Tibial artery (tissue), 4 donors: ENCODE results near the gene MMP13.
"Not testable (repeated sequence)": the region's sequence is repeated elsewhere in the genome, so short reads cannot be mapped to it uniquely, and the experiment has no call there.

Experiments used
- DNase-seq, 2 donors: peaks; one replicate each; pipeline ENCODE4 v3.0.0-alpha.2; 2019
- H3K27ac ChIP-seq, 2 donors: fragments of 200-600 bp; sonication (generic) in 1 of 2; 1 replicate in 1 of 2; 2 replicates in 1 of 2; pipeline ENCODE4 v1.5.1; 2018 to 2019; ENCODE audit warnings: mild to moderate bottlenecking in 1 of 2
- H3K27me3 ChIP-seq, 2 donors: fragments of 200-600 bp; sonication (generic) in 1 of 2; one replicate each; pipeline versions ENCODE4 v1.5.1 to v1.6.0; 2016 to 2019
- H3K36me3 ChIP-seq, 3 donors: fragments of 200-600 bp; sonication (generic) in 2 of 3; one replicate each; pipeline ENCODE4 v1.5.1; 2016 to 2019; ENCODE audit warnings: mild to moderate bottlenecking in 2 of 3
- H3K4me1 ChIP-seq, 4 donors: fragments of 200-600 bp; sonication (generic) in 2 of 4; 1 replicate in 3 of 4; 2 replicates in 1 of 4; pipeline ENCODE4 v1.5.1; 2016 to 2019
- H3K4me3 ChIP-seq, 2 donors: fragments of 200-600 bp; sonication (generic) in 1 of 2; 1 replicate in 1 of 2; 2 replicates in 1 of 2; pipeline ENCODE4 v1.5.1; 2018 to 2019; ENCODE audit warnings: mild to moderate bottlenecking in 2 of 2
- H3K9me3 ChIP-seq, 3 donors: fragments of 200-600 bp; sonication (generic) in 1 of 3; one replicate each; pipeline ENCODE4 v1.5.1; 2016 to 2019
- intact Hi-C: fragments of 100-400 bp; cut with DNase I; formaldehyde crosslinking; loops from one replicate; pipeline ENCODE4 v1.15.0; 2023; ENCODE audit warnings: low total_unique reads
- TF ChIP-seq, protein P1 (sequence below), 2 experiments: fragments of 200-600 bp in 1 of 2; fragments of 450-650 bp in 1 of 2; IDR thresholded peaks; one replicate each; pipeline ENCODE4 v1.5.1; 2017 to 2019; ENCODE audit warnings: antibody characterized with exemption in 2 of 2, mild to moderate bottlenecking in 1 of 2, moderate library complexity in 1 of 2

Gene MMP13

DNA sequence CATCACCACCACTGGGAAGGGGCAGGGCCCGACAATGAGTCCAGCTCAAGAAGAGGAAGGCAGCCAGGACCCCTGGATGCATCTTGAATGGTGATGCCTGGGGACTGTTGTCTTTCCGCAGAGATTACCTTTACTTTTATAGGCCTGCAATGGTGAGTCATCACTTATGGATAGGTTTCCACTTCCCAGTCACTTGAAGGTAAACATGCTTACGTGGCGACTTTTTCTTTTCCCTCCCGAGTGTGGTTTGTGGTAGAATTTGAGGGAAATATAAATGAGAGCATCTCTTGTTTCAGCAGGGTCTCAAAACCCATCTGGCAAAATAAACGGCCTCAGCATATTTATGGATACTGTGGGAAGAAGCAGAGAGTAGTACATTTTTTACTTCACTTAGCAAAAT is at the start of gene MMP13:
MMP13 (minus strand) TSS at position 109 of the 400 bp plus-strand sequence; CDS start at position 82, 27 bp downstream.
- TF ChIP-seq, protein P1, sequence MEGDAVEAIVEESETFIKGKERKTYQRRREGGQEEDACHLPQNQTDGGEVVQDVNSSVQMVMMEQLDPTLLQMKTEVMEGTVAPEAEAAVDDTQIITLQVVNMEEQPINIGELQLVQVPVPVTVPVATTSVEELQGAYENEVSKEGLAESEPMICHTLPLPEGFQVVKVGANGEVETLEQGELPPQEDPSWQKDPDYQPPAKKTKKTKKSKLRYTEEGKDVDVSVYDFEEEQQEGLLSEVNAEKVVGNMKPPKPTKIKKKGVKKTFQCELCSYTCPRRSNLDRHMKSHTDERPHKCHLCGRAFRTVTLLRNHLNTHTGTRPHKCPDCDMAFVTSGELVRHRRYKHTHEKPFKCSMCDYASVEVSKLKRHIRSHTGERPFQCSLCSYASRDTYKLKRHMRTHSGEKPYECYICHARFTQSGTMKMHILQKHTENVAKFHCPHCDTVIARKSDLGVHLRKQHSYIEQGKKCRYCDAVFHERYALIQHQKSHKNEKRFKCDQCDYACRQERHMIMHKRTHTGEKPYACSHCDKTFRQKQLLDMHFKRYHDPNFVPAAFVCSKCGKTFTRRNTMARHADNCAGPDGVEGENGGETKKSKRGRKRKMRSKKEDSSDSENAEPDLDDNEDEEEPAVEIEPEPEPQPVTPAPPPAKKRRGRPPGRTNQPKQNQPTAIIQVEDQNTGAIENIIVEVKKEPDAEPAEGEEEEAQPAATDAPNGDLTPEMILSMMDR (IDR thresholded peaks at IDR 0.05), result no peak
- Histone ChIP-seq H3K4me1 (no peaks in the 10 kb centered on the region), H3K9me3 (no peaks in the 10 kb centered on the region), H3K4me3 (no peak within 1 kb of the TSS), H3K27ac (no peak within 1 kb of the TSS), H3K36me3 (no peaks in the 10 kb centered on the region), H3K27me3 (no peaks in the 10 kb centered on the region)
- intact Hi-C loops, result no loop called here
- no peak for DNase-seq

DNA sequence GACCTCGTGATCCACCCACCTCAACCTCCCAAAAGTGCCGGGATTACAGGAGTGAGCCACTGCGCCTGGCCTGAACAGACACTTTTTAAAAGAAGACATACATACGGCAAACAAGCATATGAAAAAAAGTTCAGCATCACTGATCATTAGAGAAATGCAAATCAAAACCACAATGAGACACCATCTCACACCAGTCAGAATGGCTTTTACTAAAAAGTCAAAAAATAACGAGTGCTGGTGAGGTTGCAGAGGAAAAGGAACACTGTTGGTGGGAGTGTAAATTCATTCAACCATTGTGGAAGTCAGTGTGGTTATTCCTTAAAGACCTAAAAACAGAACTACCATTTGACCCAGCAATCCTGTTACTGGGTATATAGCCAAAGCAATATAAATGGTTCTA is 48.7 kb upstream of the MMP13 start:
- H3K9me3 ChIP-seq, DNase-seq, H3K4me1 ChIP-seq, H3K27ac ChIP-seq, intact Hi-C loops, H3K4me3 ChIP-seq, H3K27me3 ChIP-seq, H3K36me3 ChIP-seq: not testable (repeated sequence)

DNA sequence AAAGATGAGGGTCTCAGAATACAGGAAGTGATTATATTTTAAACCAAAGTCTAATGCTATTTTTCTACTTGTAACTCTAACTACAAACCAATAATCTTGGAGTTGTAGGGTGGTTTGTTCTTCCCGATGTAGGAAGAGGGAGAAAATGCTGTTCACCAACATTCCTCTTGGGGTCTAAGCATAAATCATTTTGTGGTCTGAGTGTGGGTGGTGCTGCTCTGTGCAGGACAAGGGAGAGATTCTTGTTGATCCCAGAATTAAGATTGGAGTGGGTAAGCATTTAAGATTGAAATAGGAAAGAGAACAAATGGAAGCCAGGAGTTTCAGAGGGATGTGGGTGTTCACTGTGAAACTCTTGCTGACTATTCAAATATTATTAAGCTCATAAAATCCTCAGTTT is 38.6 kb upstream of the MMP13 start:
- no peaks in the 10 kb centered on the region for H3K9me3 ChIP-seq
- no peak for DNase-seq
- no peak overlapping the region for H3K4me3 ChIP-seq
- TF ChIP-seq, protein P1 (IDR thresholded peaks at IDR 0.05), result no peak
- H3K27me3 ChIP-seq, result no peaks in the 10 kb centered on the region
- H3K36me3 ChIP-seq, result no peaks in the 10 kb centered on the region
- intact Hi-C loops, result no loop called here
- no peaks in the 10 kb centered on the region for H3K4me1 ChIP-seq
- no peak overlapping the region for H3K27ac ChIP-seq

DNA sequence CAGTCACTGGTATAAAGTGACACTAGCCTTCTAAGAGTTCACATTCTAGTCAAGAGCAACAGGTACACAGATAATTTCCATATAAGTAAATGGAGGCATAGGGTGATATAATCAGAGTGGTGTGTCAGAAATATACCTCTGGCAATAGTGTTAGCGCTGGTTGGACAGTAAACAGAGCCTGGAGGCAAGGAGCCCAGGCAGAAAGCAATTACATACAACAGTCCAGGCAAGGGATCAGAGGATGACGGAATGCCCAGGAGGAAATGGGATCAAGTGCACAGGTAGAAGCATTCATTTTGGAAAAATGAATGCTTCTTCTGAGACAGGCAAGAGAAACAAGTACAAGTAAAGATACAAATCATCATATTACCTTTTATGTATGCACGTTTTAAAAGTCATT is 36.2 kb upstream of the MMP13 start:
- intact Hi-C loops, result no loop called here
- Histone ChIP-seq H3K27ac (no peak overlapping the region), H3K4me3 (no peak overlapping the region), H3K4me1 (no peaks in the 10 kb centered on the region), H3K9me3 (no peaks in the 10 kb centered on the region), H3K27me3 (no peaks in the 10 kb centered on the region), H3K36me3 (no peaks in the 10 kb centered on the region)
- DNase-seq, result no peak
- TF ChIP-seq, protein P1 (IDR thresholded peaks at IDR 0.05), result no peak

DNA sequence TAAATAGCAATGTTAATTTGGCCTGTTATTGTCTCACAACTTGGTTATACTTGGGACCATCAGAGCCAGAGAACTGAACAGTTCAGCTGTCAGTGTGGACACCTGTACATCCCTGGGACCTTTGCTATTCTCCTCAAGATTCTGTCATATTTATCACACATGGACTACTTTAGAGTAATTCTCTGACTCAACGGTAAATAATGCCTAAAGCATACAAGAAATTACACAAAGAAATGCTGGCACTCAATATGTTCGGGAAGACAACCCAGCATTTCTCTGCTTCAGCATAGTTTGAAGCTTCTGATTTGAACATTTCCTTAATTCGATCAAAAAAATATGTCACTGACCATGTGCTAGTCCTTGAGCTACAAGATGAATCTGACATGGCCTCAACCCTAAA is 34.6 kb upstream of the MMP13 start:
- intact Hi-C loops, result no loop called here
- TF ChIP-seq, protein P1 (IDR thresholded peaks at IDR 0.05), result no peak
- Histone ChIP-seq H3K27ac (no peak overlapping the region), H3K4me3 (no peak overlapping the region), H3K36me3 (no peaks in the 10 kb centered on the region), H3K27me3 (no peaks in the 10 kb centered on the region), H3K9me3 (no peaks in the 10 kb centered on the region), H3K4me1 (no peaks in the 10 kb centered on the region)
- DNase-seq, result no peak

DNA sequence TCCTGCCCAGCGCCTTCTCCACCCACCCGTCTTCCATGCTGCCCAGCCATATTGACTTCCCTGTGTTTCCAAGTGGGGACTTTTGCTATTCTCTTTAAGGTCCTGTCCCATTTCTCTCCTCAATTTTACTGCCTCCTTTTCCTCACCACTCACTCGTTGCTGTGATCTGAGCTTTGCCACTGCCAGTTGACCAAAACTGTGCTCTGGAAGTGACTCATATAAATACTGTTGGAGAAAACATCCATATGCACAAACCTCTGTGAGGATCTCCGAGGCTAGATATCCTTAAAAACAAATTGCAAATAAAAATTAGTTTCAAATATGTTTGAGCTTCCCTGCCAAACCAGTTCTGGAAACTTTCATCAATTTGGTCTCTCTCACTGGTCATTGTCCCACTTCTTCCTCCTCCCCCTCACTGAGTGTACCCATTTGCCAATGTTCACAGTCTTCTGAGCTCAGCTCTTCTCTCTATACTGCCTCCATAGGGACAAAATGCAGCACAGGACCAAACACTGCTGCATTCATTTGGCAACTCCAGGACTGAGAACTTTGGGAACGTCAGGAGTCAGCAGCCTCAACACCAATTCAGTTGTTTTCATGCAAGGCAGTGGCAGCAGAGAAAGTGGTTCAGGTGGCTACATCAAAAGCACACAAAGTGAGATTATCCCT is 34.0 kb upstream of the MMP13 start:
- Histone ChIP-seq H3K4me1 (no peaks in the 10 kb centered on the region), H3K4me3 (no peak overlapping the region), H3K9me3 (no peaks in the 10 kb centered on the region), H3K27me3 (no peaks in the 10 kb centered on the region), H3K36me3 (no peaks in the 10 kb centered on the region), H3K27ac (no peak overlapping the region)
- TF ChIP-seq, protein P1 (IDR thresholded peaks at IDR 0.05), result no peak
- intact Hi-C loops, result no loop called here
- no peak for DNase-seq
